GM23248 (cell line): Measurements from ENCODE around the gene WEE1. TPM values are rescaled to one million over a fixed set of nuclear protein-coding genes. Genes with fewer than 3 reads are reported as not detected.

Experiments
- DNase-seq: peaks from one replicate; pipeline ENCODE4 v3.0.0-alpha.2; 2015
- H2AFZ ChIP-seq: fragments of 200-600 bp; sonication (generic); 2 replicates; pipeline ENCODE4 v1.6.1; 2016; ENCODE audit warnings: antibody characterized with exemption
- H3F3A ChIP-seq: fragments of 200-600 bp; sonication (generic); 2 replicates; pipeline ENCODE4 v1.6.1; 2016; ENCODE audit warnings: mild to moderate bottlenecking, antibody characterized with exemption, mixed run types; ENCODE audit not compliant: insufficient read depth
- H3K27ac ChIP-seq: fragments of 200-600 bp; sonication (generic); 2 replicates; pipeline ENCODE4 v1.5.1; 2016; ENCODE audit warnings: mild to moderate bottlenecking
- H3K27me3 ChIP-seq: fragments of 200-600 bp; sonication (generic); replicated peaks from 2 replicates; pipeline ENCODE4 v1.6.1; 2016; ENCODE audit warnings: mild to moderate bottlenecking; ENCODE audit not compliant: insufficient read depth
- H3K36me3 ChIP-seq: fragments of 200-600 bp; sonication (generic); 2 replicates; pipeline ENCODE4 v1.6.1; 2016; ENCODE audit warnings: low read depth, mild to moderate bottlenecking
- H3K4me1 ChIP-seq: fragments of 200-600 bp; sonication (generic); 2 replicates; pipeline ENCODE4 v1.6.1; 2016; ENCODE audit warnings: mild to moderate bottlenecking; ENCODE audit not compliant: insufficient read depth
- H3K4me2 ChIP-seq: fragments of 200-600 bp; sonication (generic); one replicate; pipeline ENCODE4 v1.6.1; 2016; ENCODE audit warnings: mild to moderate bottlenecking; ENCODE audit not compliant: unreplicated experiment
- H3K4me3 ChIP-seq: fragments of 200-600 bp; sonication (generic); 2 replicates; pipeline ENCODE4 v1.5.1; 2016; ENCODE audit warnings: mild to moderate bottlenecking
- H3K79me2 ChIP-seq: fragments of 200-600 bp; sonication (generic); 2 replicates; pipeline ENCODE4 v1.6.1; 2016; ENCODE audit warnings: mild to moderate bottlenecking; ENCODE audit not compliant: insufficient read depth
- H3K9ac ChIP-seq: fragments of 200-600 bp; sonication (generic); 2 replicates; pipeline ENCODE4 v1.6.1; 2016; ENCODE audit warnings: mild to moderate bottlenecking
- H3K9me2 ChIP-seq: fragments of 200-600 bp; sonication (generic); 2 replicates; pipeline ENCODE4 v1.6.1; 2016; ENCODE audit warnings: mixed run types, mild to moderate bottlenecking, moderate library complexity; ENCODE audit not compliant: insufficient read depth
- H3K9me3 ChIP-seq: fragments of 200-600 bp; sonication (generic); one replicate; pipeline ENCODE4 v1.6.1; 2017; ENCODE audit warnings: low read depth
- H4K20me1 ChIP-seq: fragments of 200-600 bp; sonication (generic); 2 replicates; pipeline ENCODE4 v1.6.0; 2016; ENCODE audit not compliant: insufficient read depth
- EZH2 ChIP-seq: fragments of 200-600 bp; sonication (generic); IDR thresholded peaks from 2 replicates; pipeline ENCODE4 v1.6.1; 2018; ENCODE audit warnings: antibody characterized with exemption, mild to moderate bottlenecking; ENCODE audit not compliant: insufficient read depth, poor library complexity, severe bottlenecking
- EZH2phosphoT487 ChIP-seq: fragments of 200-600 bp; sonication (generic); IDR thresholded peaks from 2 replicates; pipeline ENCODE4 v1.6.1; 2018; ENCODE audit warnings: antibody characterized with exemption, moderate library complexity, mild to moderate bottlenecking, low read depth; ENCODE audit not compliant: insufficient read depth
- WGBS, 2 experiments: methylation state at CpG; one replicate each; pipeline ENCODE4 v1.1.6; 2015 to 2017; ENCODE audit warnings: low lambda C conversion rate in 2 of 2, low coverage in 1 of 2; ENCODE audit errors: missing lambda C conversion rate in 2 of 2; 5-methylcytosine and 5-hydroxymethylcytosine counted together
- in situ Hi-C: fragments of 300-500 bp; cut with MboI; formaldehyde crosslinking; loops from 2 replicates; pipeline ENCODE4 v1.15.0; 2020
- polyA plus RNA-seq: library from polyadenylated mRNA; unstranded; fragments of >200 nt; fragmentation: Nextera tagmentation; extraction: Ambion mirVana; gene quantifications from 2 replicates; pipeline ENCODE4 v1.2.1, GENCODE V29; 2016
- total RNA-seq: library from RNA; depleted of rRNA; stranded (reverse); fragments of >200 nt; shearing (Covaris generic); gene quantifications from 2 replicates; pipeline ENCODE4 v1.2.3, GENCODE V29; 2014

Gene WEE1
- total and polyA plus RNA-seq, 2 experiments from 2014 or later: 13.1 to 35.2 TPM

DNA sequence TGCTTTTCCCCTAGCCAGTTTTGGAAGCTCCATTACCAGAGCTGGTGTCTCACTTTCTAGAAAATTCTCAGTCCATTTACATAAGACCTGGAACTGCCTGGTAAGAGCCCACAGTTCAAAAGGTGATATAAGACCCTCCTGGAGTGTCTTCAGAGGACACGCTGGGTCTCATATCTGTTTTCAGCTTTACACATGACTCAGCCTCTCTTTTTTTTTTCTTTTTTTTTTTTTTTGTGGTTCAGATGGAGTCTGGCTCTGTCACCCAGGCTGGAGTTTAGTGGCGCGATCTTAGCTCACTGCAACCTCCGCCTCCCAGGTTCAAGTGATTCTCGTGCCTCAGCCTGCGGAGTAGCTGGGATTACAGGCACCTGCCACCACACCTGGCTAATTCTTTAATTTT lies 30.7 kb downstream of the WEE1 start:
- Histone ChIP-seq H3K9ac (no peak overlapping the region), H3K4me3 (no peak overlapping the region), H3K27ac (no peak overlapping the region), H3K4me2 (no peak overlapping the region), H3K4me1 (0 out of 2 replicates have a peak, but pooled peaks cover 3% of the 10 kb centered on the region), H3K9me3 (no peaks in the 10 kb centered on the region), H3K9me2 (no peaks in the 10 kb centered on the region), H3K79me2 (no peaks in the 10 kb centered on the region), H3K36me3 (no peaks in the 10 kb centered on the region), H4K20me1 (no peaks in the 10 kb centered on the region), H3K27me3 (no peaks in the 10 kb centered on the region), H3F3A (no peaks in the 10 kb centered on the region), H2AFZ (no peak overlapping the region)
- TF ChIP-seq EZH2: no peak
- TF ChIP-seq EZH2phosphoT487: no peak
- DNase-seq: no peak
- 84 to 89% methylated on average over 6 of the region's 6 CpGs for WGBS, 2 experiments
- in situ Hi-C loops: no loop called here

- H3K4me3 ChIP-seq: no peak overlapping the region
- H4K20me1 ChIP-seq: no peaks in the 10 kb centered on the region
- no peak overlapping the region for H2AFZ ChIP-seq
- DNase-seq: no peak
- 93 to 99% methylated on average over 5 of the region's 5 CpGs for WGBS, 2 experiments
- no peak overlapping the region for H3K9ac ChIP-seq
- TF ChIP-seq EZH2 (no peak), EZH2phosphoT487 (no peak)
- no peaks in the 10 kb centered on the region for H3F3A ChIP-seq
- H3K9me3 ChIP-seq: no peaks in the 10 kb centered on the region
- H3K79me2 ChIP-seq: no peaks in the 10 kb centered on the region
- H3K27me3 ChIP-seq: no peaks in the 10 kb centered on the region
- H3K9me2 ChIP-seq: no peaks in the 10 kb centered on the region
- H3K36me3 ChIP-seq: no peaks in the 10 kb centered on the region
- H3K4me2 ChIP-seq: no peak overlapping the region
- in situ Hi-C loops: no loop called here
- H3K27ac ChIP-seq: no peak overlapping the region
- H3K4me1 ChIP-seq: no peaks in the 10 kb centered on the region
Observed at GRCh38 chr11:9605742-9606141, 32.3 kb downstream of the WEE1 start.

DNA sequence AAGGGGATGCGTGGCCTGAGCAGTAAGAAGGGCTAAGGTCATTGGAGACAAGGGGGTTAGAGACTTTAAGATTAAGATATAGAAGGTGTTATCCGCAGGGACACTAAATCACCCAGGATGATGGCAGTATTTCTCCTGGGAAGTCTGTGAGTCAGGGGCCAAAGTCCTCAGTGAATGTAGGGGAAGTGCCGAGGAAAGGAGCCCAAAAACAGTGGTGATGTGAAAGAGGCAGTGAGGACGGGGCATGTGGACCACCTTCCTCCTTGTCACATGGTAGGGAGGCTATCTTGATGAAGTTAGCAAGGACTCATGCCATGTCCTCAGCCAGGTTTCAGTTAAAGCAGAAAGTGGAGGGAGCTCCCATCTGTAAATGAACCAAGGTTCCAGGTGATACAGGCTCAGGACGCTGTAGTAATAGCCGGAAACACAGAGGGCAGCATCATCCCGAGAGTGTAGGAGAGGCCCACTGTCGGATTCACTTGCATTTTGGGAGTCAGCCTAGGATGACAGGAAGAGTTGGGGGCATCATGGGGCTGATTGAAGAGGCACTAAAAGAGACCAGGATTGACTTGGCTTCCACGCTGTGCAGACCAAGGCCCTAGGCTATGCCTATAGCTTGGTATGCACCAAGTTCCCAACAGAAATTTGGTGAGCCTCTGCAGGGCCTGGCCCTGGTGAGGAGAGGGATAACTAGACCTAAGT lies 33.5 kb downstream of the WEE1 start:
- Histone ChIP-seq H3K79me2 (no peaks in the 10 kb centered on the region), H3K9ac (no peak overlapping the region), H3K9me3 (no peaks in the 10 kb centered on the region), H3K4me2 (no peak overlapping the region), H2AFZ (no peak overlapping the region), H3K9me2 (no peaks in the 10 kb centered on the region), H3K27ac (no peak overlapping the region), H3K4me1 (peaks cover under 1% of the 10 kb centered on the region; the same call in 1 of the 2 replicates), H4K20me1 (no peaks in the 10 kb centered on the region), H3K27me3 (no peaks in the 10 kb centered on the region), H3K36me3 (no peaks in the 10 kb centered on the region), H3F3A (peaks cover under 1% of the 10 kb centered on the region; the same call in 1 of the 2 replicates), H3K4me3 (no peak overlapping the region)
- in situ Hi-C loops: no loop called here
- TF ChIP-seq EZH2phosphoT487 (no peak), EZH2 (no peak)
- DNase-seq: no peak
- WGBS, 2 experiments: 90 to 92% methylated on average over 9 of the region's 9 CpGs

DNA sequence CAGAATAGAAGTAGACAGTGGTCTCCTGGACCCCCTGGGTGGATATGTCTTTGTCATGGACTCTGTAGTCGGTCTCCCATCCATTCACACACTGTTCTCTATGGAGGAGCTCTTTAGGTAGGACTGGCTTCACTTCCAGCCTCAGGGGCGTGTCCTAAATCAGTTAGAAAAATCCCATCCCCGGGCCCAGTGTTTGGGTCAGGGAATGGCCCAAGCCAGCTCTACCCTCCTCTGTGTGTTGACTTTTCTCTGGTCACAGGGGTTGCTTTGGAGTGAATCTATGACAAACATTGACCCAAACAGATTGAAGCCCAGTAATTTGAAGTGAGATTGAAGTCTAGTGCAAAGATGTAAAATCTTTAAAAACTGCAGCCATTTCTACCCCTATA lies 34.0 kb downstream of the WEE1 start:
- no peaks in the 10 kb centered on the region for H3K79me2 ChIP-seq
- H3K4me1 ChIP-seq: peaks cover 6% of the 10 kb centered on the region
- H3K4me2 ChIP-seq: no peak overlapping the region
- no peaks in the 10 kb centered on the region for H3K9me3 ChIP-seq
- no peak overlapping the region for H2AFZ ChIP-seq
- no peaks in the 10 kb centered on the region for H3K27me3 ChIP-seq
- H3K9ac ChIP-seq: no peak overlapping the region
- DNase-seq: no peak
- no peaks in the 10 kb centered on the region for H3K9me2 ChIP-seq
- H3F3A ChIP-seq: peaks cover 6% of the 10 kb centered on the region; the same call in 1 of the 2 replicates
- TF ChIP-seq EZH2phosphoT487 (no peak), EZH2 (no peak)
- no peaks in the 10 kb centered on the region for H4K20me1 ChIP-seq
- in situ Hi-C loops: no loop called here
- H3K36me3 ChIP-seq: no peaks in the 10 kb centered on the region
- H3K27ac ChIP-seq: no peak overlapping the region
- 71 to 83% methylated on average over 3 of the region's 3 CpGs for WGBS, 2 experiments
- H3K4me3 ChIP-seq: no peak overlapping the region
